Fibroblast of skin of right quadriceps (primary cell): ENCODE measurements around the gene GOLGA6A.
A peak's percentile ranks its signal among the peaks of the same experiment; 100 is the strongest.
"Not testable (repeated sequence)": the region's sequence is repeated elsewhere in the genome, so short reads cannot be mapped to it uniquely, and the experiment has no call there.

Experiments
- DNase-seq: peaks from one replicate; pipeline ENCODE4 v3.0.0-alpha.2; 2013

The GOLGA6A gene

GRCh38 chr15:74099963-74100733 lies 17.8 kb upstream of the GOLGA6A start:
- DNase-seq: peak; percentile 94

GRCh38 chr15:74096753-74097474 lies 14.6 kb upstream of the GOLGA6A start:
- DNase-seq: not testable (repeated sequence)

GRCh38 chr15:74095610-74096009 lies 13.3 kb upstream of the GOLGA6A start:
- DNase-seq: not testable (repeated sequence)

- DNase-seq: not testable (repeated sequence)
These were observed 12.2 kb upstream of the GOLGA6A start for GRCh38 chr15:74094567-74094966.

- DNase-seq: not testable (repeated sequence)
These were observed 6.6 kb downstream of the GOLGA6A start for GRCh38 chr15:74075781-74076180.

- DNase-seq: not testable (repeated sequence)
These were observed 9.6 kb downstream of the GOLGA6A start for GRCh38 chr15:74072614-74073337.

GRCh38 chr15:74072132-74072531 lies 10.2 kb downstream of the GOLGA6A start:
- not testable (repeated sequence) for DNase-seq

- DNase-seq: not testable (repeated sequence)
These were observed 10.7 kb downstream of the GOLGA6A start for GRCh38 chr15:74071645-74072044.

GRCh38 chr15:74065684-74066411 lies 16.5 kb downstream of the GOLGA6A start:
- not testable (repeated sequence) for DNase-seq

- DNase-seq: not testable (repeated sequence)
These were observed 17.5 kb downstream of the GOLGA6A start for GRCh38 chr15:74064822-74065221.

- not testable (repeated sequence) for DNase-seq
These were observed 18.2 kb downstream of the GOLGA6A start for GRCh38 chr15:74064183-74064582.

- DNase-seq: not testable (repeated sequence)
These were observed 18.8 kb downstream of the GOLGA6A start for GRCh38 chr15:74063425-74064146.

GRCh38 chr15:74062671-74063070 lies 19.7 kb downstream of the GOLGA6A start:
- DNase-seq: no peak

GRCh38 chr15:74062236-74062635 lies 20.1 kb downstream of the GOLGA6A start:
- no peak for DNase-seq

GRCh38 chr15:74060251-74060650 lies 22.1 kb downstream of the GOLGA6A start:
- no peak for DNase-seq

- DNase-seq: not testable (repeated sequence)
These were observed 23.1 kb downstream of the GOLGA6A start for GRCh38 chr15:74059050-74059833.

GRCh38 chr15:74056330-74056729 lies 26.0 kb downstream of the GOLGA6A start:
- not testable (repeated sequence) for DNase-seq

- no peak for DNase-seq
These were observed 26.5 kb downstream of the GOLGA6A start for GRCh38 chr15:74055804-74056203.

- DNase-seq: peak; percentile 81
These were observed 28.3 kb downstream of the GOLGA6A start for GRCh38 chr15:74053941-74054529.

GRCh38 chr15:74053517-74053916 lies 28.8 kb downstream of the GOLGA6A start:
- DNase-seq: no peak
